HFF-Myc (cell line): ENCODE data around the gene BIRC5.

Experiments used
- DNase-seq: peaks from one replicate; pipeline ENCODE4 v3.0.0-alpha.2; 2011; ENCODE audit warnings: low read depth; ENCODE audit errors: extremely low read depth
- H3K4me3 ChIP-seq: replicated peaks from 2 replicates; pipeline ENCODE4 v1.5.1; 2011; ENCODE audit warnings: low read depth, mild to moderate bottlenecking, control low read depth, low read length
- CTCF ChIP-seq: IDR thresholded peaks from 2 replicates; pipeline ENCODE4 v1.5.1; 2012; ENCODE audit warnings: mild to moderate bottlenecking, low read depth, low read length, control low read depth; ENCODE audit errors: missing control alignments

BIRC5 gene

GRCh38 chr17:78210111-78210510 is 3.9 kb upstream of the BIRC5 start:
- no peak overlapping the region for H3K4me3 ChIP-seq
- no peak for DNase-seq
- no peak for TF ChIP-seq CTCF

GRCh38 chr17:78211032-78211431 is 3.0 kb upstream of the BIRC5 start:
- no peak for TF ChIP-seq CTCF
- H3K4me3 ChIP-seq: no peak overlapping the region
- DNase-seq: no peak

GRCh38 chr17:78214706-78215061 is 631 bp downstream of the BIRC5 start:
- no peak for DNase-seq
- no peak for TF ChIP-seq CTCF
- peak overlapping the region; percentile 95 for H3K4me3 ChIP-seq

- no peak overlapping the region for H3K4me3 ChIP-seq
- no peak for TF ChIP-seq CTCF
- no peak for DNase-seq
Observed at GRCh38 chr17:78219396-78220150, 5.5 kb downstream of the BIRC5 start.

GRCh38 chr17:78223061-78223460 is 9.0 kb downstream of the BIRC5 start:
- no peak for TF ChIP-seq CTCF
- no peak overlapping the region for H3K4me3 ChIP-seq
- no peak for DNase-seq

GRCh38 chr17:78223765-78224164 is 9.7 kb downstream of the BIRC5 start:
- TF ChIP-seq CTCF: no peak

More at GRCh38 chr17:78223765-78224164, 9.7 kb downstream of the BIRC5 start:
- no peak for DNase-seq
- H3K4me3 ChIP-seq: no peak overlapping the region
